Neural cell (in vitro differentiated cells): ENCODE data around the gene GPHN. TPM values are rescaled to one million over a fixed set of nuclear protein-coding genes. Genes with fewer than 3 reads are reported as not detected.

Source experiments
- H2AFZ ChIP-seq: fragments of 200-600, 300-800 bp; sonication (generic), shearing (Covaris generic); 2 replicates; pipeline ENCODE4 v1.6.0; 2014; ENCODE audit warnings: low read depth, mild to moderate bottlenecking, antibody characterized with exemption, low read length, moderate library complexity
- H3F3A ChIP-seq: fragments of 200-600 bp; shearing (Covaris generic); 2 replicates; pipeline ENCODE4 v1.6.1; 2016; ENCODE audit warnings: mild to moderate bottlenecking, moderate library complexity, mixed read lengths, antibody characterized with exemption, low read length; ENCODE audit not compliant: insufficient read depth, poor library complexity, severe bottlenecking
- H3K27ac ChIP-seq: fragments of 200-600, 300-800 bp; sonication (generic), shearing (Covaris generic); 2 replicates; pipeline ENCODE4 v1.5.1; 2014; ENCODE audit warnings: mild to moderate bottlenecking, low read length, moderate library complexity
- H3K27me3 ChIP-seq: fragments of 300-800, 200-600 bp; sonication (generic), shearing (Covaris generic); 2 replicates; pipeline ENCODE4 v1.6.0; 2014; ENCODE audit warnings: mild to moderate bottlenecking, low read depth, low read length, moderate library complexity; ENCODE audit not compliant: insufficient read depth
- H3K36me3 ChIP-seq: fragments of 300-800, 200-600 bp; sonication (generic), shearing (Covaris generic); 2 replicates; pipeline ENCODE4 v1.5.1; 2014; ENCODE audit warnings: mild to moderate bottlenecking, antibody characterized with exemption, low read length, moderate library complexity; ENCODE audit not compliant: insufficient read depth
- H3K4me2 ChIP-seq: fragments of 300-800, 200-600 bp; sonication (generic), shearing (Covaris generic); 2 replicates; pipeline ENCODE4 v1.6.0; 2014; ENCODE audit warnings: mild to moderate bottlenecking, low read length
- H3K4me3 ChIP-seq: fragments of 300-800, 200-600 bp; sonication (generic), shearing (Covaris generic); 2 replicates; pipeline ENCODE4 v1.5.1; 2014; ENCODE audit warnings: mild to moderate bottlenecking, low read length, moderate library complexity
- H3K79me2 ChIP-seq: fragments of 200-600 bp; shearing (Covaris generic); replicated peaks from 2 replicates; pipeline ENCODE4 v1.6.0; 2014; ENCODE audit warnings: mild to moderate bottlenecking, low read length, moderate library complexity; ENCODE audit not compliant: insufficient read depth
- H3K9ac ChIP-seq: fragments of 300-800, 200-600 bp; sonication (generic), shearing (Covaris generic); 2 replicates; pipeline ENCODE4 v1.6.1; 2016; ENCODE audit warnings: mild to moderate bottlenecking, low read length, mixed read lengths
- H3K9me2 ChIP-seq: fragments of 200-600 bp; shearing (Covaris generic); 2 replicates; pipeline ENCODE4 v1.6.1; 2016; ENCODE audit warnings: mild to moderate bottlenecking, low read length, mixed read lengths; ENCODE audit not compliant: insufficient read depth
- H3K9me3 ChIP-seq: fragments of 200-600, 300-800 bp; sonication (generic), shearing (Covaris generic); 2 replicates; pipeline ENCODE4 v1.6.1; 2016; ENCODE audit warnings: mild to moderate bottlenecking, mixed run types, low read length, moderate library complexity, mixed read lengths
- H4K20me1 ChIP-seq: fragments of 200-600 bp; shearing (Covaris generic); 2 replicates; pipeline ENCODE4 v1.6.1; 2016; ENCODE audit warnings: mild to moderate bottlenecking, mixed run types; ENCODE audit not compliant: insufficient read depth
- CTCF ChIP-seq: fragments of 450-650 bp; IDR thresholded peaks from 2 replicates; pipeline ENCODE4 v1.5.1; 2014; ENCODE audit warnings: antibody characterized with exemption, mild to moderate bottlenecking, moderate library complexity; ENCODE audit not compliant: poor library complexity, severe bottlenecking
- EP300 ChIP-seq: fragments of 450-650 bp; conservative IDR thresholded peaks from 2 replicates; pipeline ENCODE4 v1.6.1; 2014; ENCODE audit warnings: antibody characterized with exemption, mild to moderate bottlenecking, moderate library complexity; ENCODE audit not compliant: poor library complexity, severe bottlenecking
- EZH2 ChIP-seq: fragments of 200-600, 300-800 bp; shearing (Covaris generic), sonication (generic); IDR thresholded peaks from 2 replicates; pipeline ENCODE4 v1.6.1; 2014; ENCODE audit warnings: antibody characterized with exemption, low read length, borderline replicate concordance, mild to moderate bottlenecking; ENCODE audit not compliant: insufficient read depth, poor library complexity, severe bottlenecking
- MXI1 ChIP-seq: fragments of 450-650 bp; conservative IDR thresholded peaks from 2 replicates; pipeline ENCODE4 v1.6.1; 2014; ENCODE audit warnings: antibody characterized with exemption, mild to moderate bottlenecking; ENCODE audit not compliant: poor library complexity, severe bottlenecking
- POLR2AphosphoS5 ChIP-seq: IDR thresholded peaks from 2 replicates; pipeline ENCODE4 v1.6.1; 2012
- RAD21 ChIP-seq: fragments of 450-650 bp; conservative IDR thresholded peaks from 2 replicates; pipeline ENCODE4 v1.6.1; 2014; ENCODE audit warnings: antibody characterized with exemption, mild to moderate bottlenecking, moderate library complexity
- REST ChIP-seq: IDR thresholded peaks from 2 replicates; pipeline ENCODE4 v1.6.1; 2012; ENCODE audit warnings: borderline replicate concordance
- SMC3 ChIP-seq: fragments of 450-650 bp; conservative IDR thresholded peaks from 2 replicates; pipeline ENCODE4 v1.6.1; 2014; ENCODE audit warnings: antibody characterized with exemption, mild to moderate bottlenecking, moderate library complexity; ENCODE audit not compliant: poor library complexity
- polyA plus RNA-seq: library from polyadenylated mRNA; depleted of rRNA; stranded (reverse); fragments of >200 nt; gene quantifications from 2 replicates; pipeline ENCODE4 v1.2.3, GENCODE V29; 2014

The GPHN gene
- polyA plus RNA-seq, 1 donor from 2014 or later, result 135 TPM

- no peaks in the 10 kb centered on the region for H3K36me3 ChIP-seq
- no peak overlapping the region for H3K27ac ChIP-seq
- H3F3A ChIP-seq, result no peaks in the 10 kb centered on the region
- no peak overlapping the region for H3K9ac ChIP-seq
- TF ChIP-seq EP300 (no peak), CTCF (no peak), EZH2 (no peak), SMC3 (no peak), POLR2AphosphoS5 (no peak), RAD21 (no peak)
- no peak overlapping the region for H2AFZ ChIP-seq
- no peak overlapping the region for H3K4me2 ChIP-seq
- no peaks in the 10 kb centered on the region for H3K27me3 ChIP-seq
- no peaks in the 10 kb centered on the region for H3K9me2 ChIP-seq
- H3K4me3 ChIP-seq, result no peak overlapping the region
- H3K9me3 ChIP-seq, result no peaks in the 10 kb centered on the region
- H4K20me1 ChIP-seq, result no peaks in the 10 kb centered on the region
- no peaks in the 10 kb centered on the region for H3K79me2 ChIP-seq
These were observed 335.1 kb downstream of the GPHN start for GRCh38 chr14:66842911-66843512.

GRCh38 chr14:66850258-66850888 lies 342.4 kb downstream of the GPHN start:
- Histone ChIP-seq H2AFZ (no peak overlapping the region), H4K20me1 (no peaks in the 10 kb centered on the region), H3K9me2 (no peaks in the 10 kb centered on the region), H3K4me2 (no peak overlapping the region), H3K27me3 (no peaks in the 10 kb centered on the region), H3K36me3 (no peaks in the 10 kb centered on the region), H3K9ac (no peak overlapping the region), H3F3A (no peaks in the 10 kb centered on the region), H3K4me3 (no peak overlapping the region), H3K27ac (no peak overlapping the region), H3K9me3 (no peaks in the 10 kb centered on the region), H3K79me2 (no peaks in the 10 kb centered on the region)
- no peak for TF ChIP-seq REST
- TF ChIP-seq SMC3, result no peak
- TF ChIP-seq EP300, result no peak
- no peak for TF ChIP-seq MXI1
- no peak for TF ChIP-seq CTCF
- no peak for TF ChIP-seq POLR2AphosphoS5
- TF ChIP-seq EZH2, result no peak
- no peak for TF ChIP-seq RAD21
